Non-pigmented ciliary epithelial cell (primary cell): ENCODE data around the gene THTPA.
A peak's percentile ranks its signal among the peaks of the same experiment; 100 is the strongest.
"Not testable (repeated sequence)": the region's sequence is repeated elsewhere in the genome, so short reads cannot be mapped to it uniquely, and the experiment has no call there.

Experiments
- DNase-seq: peaks from one replicate; pipeline ENCODE4 v3.0.0-alpha.2; 2010; ENCODE audit warnings: low read depth

The THTPA gene

GRCh38 chr14:23583761-23584526 lies 27.9 kb downstream of the THTPA start:
- DNase-seq: not testable (repeated sequence)

- DNase-seq: not testable (repeated sequence)
These were observed 28.6 kb downstream of the THTPA start for GRCh38 chr14:23584527-23585203.

- DNase-seq: peak; percentile 67
These were observed 33.0 kb downstream of the THTPA start for GRCh38 chr14:23588884-23589598.

- no peak for DNase-seq
These were observed 33.5 kb downstream of the THTPA start for GRCh38 chr14:23589606-23590005.

GRCh38 chr14:23590198-23590597 lies 34.1 kb downstream of the THTPA start:
- no peak for DNase-seq

DNA sequence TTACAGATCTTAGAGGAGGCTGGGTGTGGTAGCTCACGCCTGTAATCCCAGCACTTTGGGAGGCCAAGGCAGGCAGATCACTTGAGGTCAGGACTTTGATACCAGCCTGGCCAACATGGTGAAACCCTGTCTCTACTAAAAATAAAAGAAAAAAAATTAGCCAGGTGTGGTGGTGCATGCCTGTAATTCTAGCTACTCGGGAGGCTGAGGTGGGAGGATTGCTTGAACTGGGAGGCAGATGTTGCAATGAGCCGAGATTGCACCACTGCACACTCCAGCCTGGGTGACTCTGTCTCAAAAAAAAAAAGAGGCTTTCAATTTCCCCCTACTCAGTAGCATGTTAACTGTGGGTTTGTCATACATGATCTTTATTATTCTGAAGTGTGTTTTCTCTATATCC lies 38.1 kb downstream of the THTPA start:
- not testable (repeated sequence) for DNase-seq

- no peak for DNase-seq
These were observed 44.2 kb downstream of the THTPA start for GRCh38 chr14:23600322-23600707.

- DNase-seq: no peak
These were observed 44.7 kb downstream of the THTPA start for GRCh38 chr14:23600806-23601205.

- DNase-seq: no peak
These were observed 45.4 kb downstream of the THTPA start for GRCh38 chr14:23601424-23601823.

DNA sequence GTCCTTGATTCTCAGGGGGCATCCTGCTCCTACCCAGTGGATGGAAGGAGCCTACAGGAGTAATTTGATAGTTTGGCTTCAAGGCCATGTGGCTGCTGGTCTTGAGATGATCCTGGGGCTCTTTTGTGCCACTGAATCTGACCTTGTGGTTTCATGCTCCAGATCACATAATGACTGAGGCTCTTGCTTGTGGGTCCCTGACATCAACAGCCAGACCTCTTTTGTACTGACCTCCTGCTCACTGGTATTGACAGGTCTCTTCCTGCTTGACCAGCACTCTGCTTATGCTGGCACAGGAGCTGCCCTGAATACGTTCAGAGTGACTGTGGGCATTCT lies 45.7 kb downstream of the THTPA start:
- DNase-seq: no peak

DNA sequence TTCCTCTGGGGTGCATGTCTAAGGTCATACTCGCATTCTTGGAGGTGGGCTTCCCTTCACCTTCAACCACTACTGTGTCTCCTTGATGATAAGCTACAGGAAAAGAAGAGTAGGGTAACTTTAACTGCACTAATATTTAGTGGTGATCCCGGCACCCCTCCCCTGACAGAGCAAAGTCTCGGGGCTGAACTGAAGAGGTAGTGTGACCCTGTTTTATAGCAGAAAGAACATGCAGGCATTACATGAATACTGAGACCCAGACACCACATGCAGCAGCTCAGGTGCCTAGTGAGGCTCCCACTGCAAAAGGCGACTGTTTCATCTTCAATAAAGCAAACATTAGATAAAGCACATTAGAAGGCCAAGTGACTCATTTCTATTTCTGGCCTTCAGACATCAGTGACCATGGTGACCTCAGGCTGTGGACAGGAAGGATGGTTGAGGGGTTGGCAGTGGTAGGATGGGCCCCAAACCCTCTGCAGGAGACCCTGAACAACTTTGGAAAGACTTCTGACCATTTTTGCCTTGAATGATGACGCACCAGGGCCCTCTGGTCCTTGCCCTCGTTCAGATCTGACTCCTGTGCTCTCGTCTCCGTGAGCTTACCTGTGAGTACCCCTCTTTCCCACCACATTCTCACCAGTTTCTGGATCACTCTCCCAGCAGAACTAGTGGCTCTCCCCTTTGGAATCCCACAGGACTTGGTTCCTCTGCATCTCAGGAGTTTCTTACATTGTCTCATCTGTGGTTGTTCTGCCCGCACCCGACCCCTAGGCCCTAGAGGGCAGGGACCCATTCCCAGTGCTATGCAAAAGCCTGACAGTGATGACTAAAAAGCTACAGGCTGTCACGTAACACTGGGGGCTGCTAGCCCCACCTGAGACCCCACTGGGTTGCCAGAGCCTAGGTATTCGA lies 46.4 kb downstream of the THTPA start:
- DNase-seq: no peak

DNA sequence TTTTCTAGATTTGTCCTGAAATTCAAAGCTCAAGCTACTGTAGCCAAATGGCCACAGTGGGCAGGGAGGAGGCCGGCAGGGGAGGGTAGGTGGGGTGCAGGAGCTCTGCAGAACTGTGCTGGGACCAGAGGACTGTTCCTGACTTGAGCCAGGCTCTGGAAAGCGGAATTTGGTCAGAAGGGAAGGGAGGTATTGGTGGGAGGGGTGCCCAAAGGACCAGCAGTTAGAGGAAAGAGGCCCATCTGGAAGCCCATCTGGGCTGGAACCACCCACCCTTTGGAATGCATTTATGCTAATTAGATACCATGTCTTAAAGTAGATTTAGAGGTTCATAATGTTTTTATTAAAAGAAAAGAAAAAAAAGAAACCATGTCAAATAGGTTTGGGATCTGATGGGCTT lies 47.0 kb downstream of the THTPA start:
- DNase-seq: no peak

DNA sequence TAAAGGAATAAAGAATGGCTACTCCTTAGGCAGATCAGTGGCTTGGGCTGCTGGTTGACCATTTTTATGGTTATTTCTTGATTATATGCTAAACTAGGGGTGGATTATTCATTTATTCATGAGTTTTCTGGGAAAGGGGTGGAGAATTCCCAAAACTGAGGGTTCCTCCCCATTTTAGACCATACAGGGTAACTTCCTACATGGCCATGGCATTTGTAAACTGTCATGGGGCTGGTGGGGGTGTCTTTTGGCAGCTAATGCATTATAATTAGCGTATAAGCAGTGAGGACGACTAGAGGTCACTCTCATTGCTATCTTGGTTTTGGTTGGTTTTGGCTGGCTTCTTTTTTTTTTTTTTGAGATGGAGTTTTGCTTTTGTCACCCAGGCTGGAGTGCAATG lies 48.1 kb downstream of the THTPA start:
- DNase-seq: no peak

GRCh38 chr14:23604675-23605170 lies 48.7 kb downstream of the THTPA start:
- no peak for DNase-seq

DNA sequence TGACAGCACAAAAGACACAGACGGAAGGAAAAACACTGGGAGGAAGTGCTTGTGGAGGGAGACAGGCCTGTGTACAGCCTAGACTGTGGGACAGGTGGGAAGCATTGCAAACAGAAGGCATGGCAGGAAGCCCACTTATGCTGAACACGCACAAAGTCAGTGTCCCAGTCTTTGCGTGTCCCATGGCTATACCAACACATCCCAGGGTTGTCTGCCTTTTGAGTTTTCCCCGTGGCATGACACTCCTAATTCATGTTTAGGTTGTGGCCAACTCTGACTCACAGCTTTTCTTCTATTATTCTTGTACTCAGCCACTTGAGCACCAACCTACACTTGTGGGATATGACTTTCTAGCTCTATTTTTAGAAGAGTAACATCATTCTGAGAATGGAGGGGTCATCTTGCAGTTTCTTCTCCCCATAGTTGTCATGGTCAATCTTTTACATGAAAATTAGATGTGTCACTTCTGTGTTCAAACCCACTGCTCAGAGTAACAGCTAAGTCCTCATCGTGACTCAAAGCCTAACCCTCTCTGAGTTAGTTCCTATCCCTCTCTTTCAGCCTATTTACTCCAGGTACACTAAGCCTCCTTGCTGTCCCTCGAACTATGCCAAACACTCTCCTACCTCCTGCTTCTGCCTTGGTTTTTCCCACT lies 50.0 kb downstream of the THTPA start:
- no peak for DNase-seq

DNA sequence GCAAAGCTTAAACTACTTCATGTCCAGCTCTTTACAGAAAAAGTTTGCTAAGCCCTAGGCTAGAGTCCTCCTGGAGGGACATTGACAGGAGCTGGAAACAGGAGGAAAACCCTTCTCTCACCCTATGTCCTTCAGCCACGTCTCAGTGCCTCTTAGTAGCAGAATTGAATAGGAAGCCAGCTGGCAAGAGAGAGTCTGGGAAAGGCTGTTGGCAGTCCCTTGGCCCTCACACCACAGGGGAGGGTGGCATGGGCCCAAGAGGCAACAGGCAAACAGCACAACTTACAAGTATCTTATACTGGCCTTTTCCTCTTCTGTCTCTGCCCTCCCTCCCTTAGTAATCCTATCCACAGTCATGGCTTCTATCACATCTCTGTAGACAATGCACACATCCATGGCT lies 52.4 kb downstream of the THTPA start:
- DNase-seq: no peak

GRCh38 chr14:23609001-23609400 lies 52.9 kb downstream of the THTPA start:
- no peak for DNase-seq

GRCh38 chr14:23609411-23610089 lies 53.5 kb downstream of the THTPA start:
- not testable (repeated sequence) for DNase-seq
